Activated CD4-positive, alpha-beta T cell treated with anti-CD3 and anti-CD28 coated beads for 24 hours (primary cell): ENCODE data around the gene IL27RA.
"Not testable (repeated sequence)": the region's sequence is repeated elsewhere in the genome, so short reads cannot be mapped to it uniquely, and the experiment has no call there.

Experiments used
- DNase-seq, 2 donors: peaks; one replicate each; pipeline ENCODE4 v3.0.0-alpha.2; 2020; ENCODE audit warnings: low read depth in 2 of 2

IL27RA gene

DNA sequence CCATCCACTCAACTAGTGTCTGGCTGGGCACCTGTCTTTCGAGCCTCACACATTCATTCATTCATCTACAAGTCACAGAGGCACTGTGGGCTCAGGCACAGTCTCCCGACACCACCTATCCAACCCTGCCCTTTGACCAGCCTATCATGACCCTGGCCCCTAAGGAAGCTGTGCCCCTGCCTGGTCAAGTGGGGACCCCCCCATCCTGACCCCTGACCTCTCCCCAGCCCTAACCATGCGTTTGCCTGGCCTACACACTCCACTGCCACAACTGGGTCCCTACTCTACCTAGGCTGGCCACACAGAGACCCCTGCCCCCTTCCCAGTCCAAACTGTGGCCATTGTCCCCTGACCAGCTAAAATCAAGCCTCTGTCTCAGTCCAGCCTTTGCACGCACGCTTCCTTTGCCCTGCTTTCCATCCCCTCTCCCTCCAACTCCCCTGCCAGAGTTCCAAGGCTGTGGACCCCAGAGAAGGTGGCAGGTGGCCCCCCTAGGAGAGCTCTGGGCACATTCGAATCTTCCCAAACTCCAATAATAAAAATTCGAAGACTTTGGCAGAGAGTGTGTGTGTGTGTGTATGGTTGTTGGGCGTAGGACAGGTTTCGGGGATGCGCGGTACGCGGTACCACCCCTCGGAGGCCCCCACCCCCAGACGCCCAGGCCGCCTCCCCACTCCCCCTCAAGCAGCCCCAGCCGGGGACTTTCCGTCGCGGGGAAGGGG lies 404 bp upstream of the IL27RA start:
- DNase-seq = no peak

- no peak for DNase-seq
These were observed 2.4 kb downstream of the IL27RA start for GRCh38 chr19:14033946-14034345.

- DNase-seq = not testable (repeated sequence)
These were observed 3.6 kb downstream of the IL27RA start for GRCh38 chr19:14035159-14035558.

GRCh38 chr19:14035706-14036105 lies 4.1 kb downstream of the IL27RA start:
- DNase-seq = no peak

- no peak for DNase-seq
These were observed 7.6 kb downstream of the IL27RA start for GRCh38 chr19:14039181-14039580.

GRCh38 chr19:14042659-14043608 lies 11.4 kb downstream of the IL27RA start:
- not testable (repeated sequence) for DNase-seq

DNA sequence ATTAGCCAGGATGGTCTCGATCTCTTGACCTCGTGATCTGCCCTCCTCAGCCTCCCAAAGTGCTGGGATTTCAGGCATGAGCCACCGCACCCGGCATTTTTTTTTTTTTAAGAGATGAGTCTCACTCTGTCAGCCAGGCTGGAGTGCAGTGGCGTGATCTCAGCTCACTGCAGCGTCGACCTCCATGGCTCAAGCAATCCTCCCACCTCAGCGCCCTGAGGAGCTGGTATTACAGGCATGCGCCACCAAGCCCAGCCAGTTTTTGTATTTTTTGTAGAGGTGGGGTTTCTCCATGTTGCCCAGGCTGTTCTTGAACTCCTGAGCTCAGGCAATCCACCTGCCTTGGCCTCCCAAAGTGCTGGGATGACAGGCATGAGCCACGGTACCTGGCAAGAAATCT lies 16.3 kb downstream of the IL27RA start:
- not testable (repeated sequence) for DNase-seq

DNA sequence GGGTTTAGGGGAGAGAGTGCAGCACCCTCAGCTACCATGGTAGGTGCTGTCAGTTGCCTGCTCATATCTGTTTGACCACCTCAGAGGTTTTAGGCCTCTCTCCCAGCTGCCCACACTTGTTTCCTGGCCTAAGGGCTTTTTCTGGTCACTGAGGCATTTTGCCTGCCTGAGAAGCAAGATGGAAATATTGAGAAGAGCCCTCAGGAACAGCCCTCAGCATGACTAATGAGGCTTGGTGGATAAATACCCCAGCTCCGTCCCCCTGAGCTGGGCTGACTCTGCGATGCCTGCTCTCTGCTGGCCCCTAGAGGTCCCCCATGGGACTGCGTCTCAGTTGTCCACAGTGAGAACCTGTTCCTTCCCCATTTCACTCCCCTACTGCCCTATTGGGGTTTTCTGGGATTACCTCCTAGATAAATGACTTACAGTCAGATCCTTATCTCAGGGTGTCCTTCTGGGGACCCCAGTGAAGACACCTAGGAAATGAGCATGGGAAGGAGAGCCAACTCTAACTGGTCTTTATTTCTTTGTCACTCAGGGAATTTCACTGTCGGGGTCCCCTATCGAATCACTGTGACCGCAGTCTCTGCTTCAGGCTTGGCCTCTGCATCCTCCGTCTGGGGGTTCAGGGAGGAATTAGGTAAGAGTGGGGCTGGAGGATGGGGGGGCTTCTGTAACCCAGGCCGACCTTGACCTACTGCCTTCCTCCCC lies 17.0 kb downstream of the IL27RA start:
- DNase-seq = peak; percentile 70 to 72

GRCh38 chr19:14050512-14050911 lies 18.9 kb downstream of the IL27RA start:
- DNase-seq = no peak

DNA sequence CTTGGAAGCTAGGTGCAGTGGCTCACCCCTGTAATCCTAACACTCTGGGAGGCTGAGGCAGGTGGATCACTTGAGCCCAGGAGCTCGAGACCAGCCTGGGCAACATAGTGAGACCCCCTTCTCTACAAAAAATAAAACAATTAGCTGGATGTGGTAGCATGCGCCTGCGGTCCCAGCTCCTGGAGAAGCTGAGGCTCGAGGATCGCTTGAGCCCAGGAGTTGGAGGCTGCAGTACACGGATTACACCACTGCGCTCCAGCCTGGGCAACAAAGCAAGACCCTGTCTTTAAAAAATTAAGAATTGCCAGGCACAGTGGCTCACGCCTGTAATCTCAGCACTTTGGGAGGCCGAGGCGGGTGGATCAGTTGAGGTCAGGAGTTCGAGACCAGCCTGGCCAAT lies 19.4 kb downstream of the IL27RA start:
- not testable (repeated sequence) for DNase-seq

DNA sequence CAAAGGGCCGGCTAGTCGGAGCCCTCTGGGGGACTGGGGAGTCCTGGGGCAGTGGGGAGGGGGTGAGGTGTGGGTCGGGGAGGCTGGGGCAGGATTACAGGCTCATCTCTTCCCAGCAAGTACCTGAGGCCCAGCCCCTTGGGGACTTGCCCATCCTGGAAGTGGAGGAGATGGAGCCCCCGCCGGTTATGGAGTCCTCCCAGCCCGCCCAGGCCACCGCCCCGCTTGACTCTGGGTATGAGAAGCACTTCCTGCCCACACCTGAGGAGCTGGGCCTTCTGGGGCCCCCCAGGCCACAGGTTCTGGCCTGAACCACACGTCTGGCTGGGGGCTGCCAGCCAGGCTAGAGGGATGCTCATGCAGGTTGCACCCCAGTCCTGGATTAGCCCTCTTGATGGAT lies 20.4 kb downstream of the IL27RA start:
- DNase-seq = no peak

GRCh38 chr19:14052470-14052869 lies 20.9 kb downstream of the IL27RA start:
- DNase-seq = no peak

DNA sequence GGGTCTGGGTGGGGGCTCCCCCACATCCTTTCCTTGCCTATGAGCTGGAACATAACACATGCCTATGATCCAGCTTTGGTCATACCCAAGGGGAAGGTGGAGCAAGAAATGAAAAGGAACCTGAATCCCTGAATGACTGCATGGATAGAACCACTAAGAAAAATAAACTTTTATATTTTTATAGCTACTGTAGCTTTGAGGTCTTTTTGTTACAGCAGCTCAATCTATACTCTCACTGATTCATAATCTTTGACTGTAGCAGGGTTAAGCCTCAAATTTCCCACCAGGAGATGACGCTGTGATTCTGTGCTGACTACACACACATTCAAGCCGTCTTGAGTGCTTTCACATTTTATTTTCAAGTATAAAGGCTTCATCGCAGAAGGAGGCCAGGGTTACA lies 21.5 kb downstream of the IL27RA start:
- DNase-seq = no peak

GRCh38 chr19:14053500-14053899 lies 21.9 kb downstream of the IL27RA start:
- no peak for DNase-seq

- DNase-seq = no peak
These were observed 22.5 kb downstream of the IL27RA start for GRCh38 chr19:14054099-14054498.

GRCh38 chr19:14054721-14055120 lies 23.2 kb downstream of the IL27RA start:
- DNase-seq = no peak

GRCh38 chr19:14055396-14055795 lies 23.8 kb downstream of the IL27RA start:
- DNase-seq = no peak

DNA sequence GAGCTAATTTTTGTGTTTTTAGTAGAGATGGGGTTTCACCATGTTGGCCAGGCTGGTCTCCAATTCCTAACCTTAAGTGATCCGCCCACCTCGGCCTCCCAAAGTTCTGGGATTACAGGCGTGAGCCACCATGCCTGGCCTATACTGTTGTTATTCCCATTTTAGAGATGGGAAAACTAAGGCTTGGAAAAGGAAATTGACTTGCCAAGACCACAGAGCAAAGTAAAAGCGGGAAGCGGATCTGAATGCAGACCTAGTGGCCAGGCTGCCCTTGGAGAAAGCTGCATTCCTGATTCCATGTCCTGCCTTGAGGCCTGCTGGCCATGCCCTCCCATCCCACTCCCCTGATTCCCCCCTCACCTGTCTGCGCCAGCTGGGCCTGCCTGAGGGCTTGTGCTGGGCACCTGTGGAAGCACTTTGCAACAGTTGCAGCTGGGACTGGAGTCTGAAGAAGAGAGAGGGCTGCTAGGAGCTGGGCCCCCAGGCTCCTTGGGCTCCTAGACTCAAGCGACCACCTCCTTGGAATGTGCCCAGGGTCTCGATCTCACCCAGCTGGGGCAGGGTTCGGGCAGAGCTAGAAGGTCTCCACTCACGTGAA lies 24.6 kb downstream of the IL27RA start:
- no peak for DNase-seq

DNA sequence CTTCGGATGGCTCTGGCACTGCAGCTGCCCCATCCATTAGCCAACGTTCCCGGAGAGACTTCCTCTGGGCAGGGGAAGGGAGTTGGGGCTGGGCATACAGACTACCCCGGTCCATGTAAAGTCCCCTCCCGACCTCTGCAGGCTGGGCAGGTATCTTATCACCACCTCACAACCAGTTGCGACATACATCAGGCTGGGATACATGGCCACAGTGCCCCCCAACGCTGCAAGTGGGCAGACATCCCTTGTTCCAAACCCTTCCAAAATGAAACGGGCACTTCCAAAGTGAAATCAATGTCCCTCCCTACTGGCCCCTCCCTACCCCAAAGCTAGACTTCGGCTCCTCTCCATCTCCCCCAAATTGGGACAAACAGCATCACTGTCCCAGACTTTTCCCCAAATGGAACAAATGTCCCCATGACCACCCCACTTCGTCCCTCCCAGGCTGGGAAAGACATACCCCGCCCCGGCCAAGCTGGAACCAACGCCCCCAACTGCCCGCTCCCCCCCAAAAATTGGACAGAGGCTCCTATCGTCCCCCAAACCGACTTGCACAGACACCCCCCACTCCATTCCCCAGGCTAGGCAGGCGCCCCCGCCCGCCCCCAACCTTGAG lies 25.3 kb downstream of the IL27RA start:
- no peak for DNase-seq

DNA sequence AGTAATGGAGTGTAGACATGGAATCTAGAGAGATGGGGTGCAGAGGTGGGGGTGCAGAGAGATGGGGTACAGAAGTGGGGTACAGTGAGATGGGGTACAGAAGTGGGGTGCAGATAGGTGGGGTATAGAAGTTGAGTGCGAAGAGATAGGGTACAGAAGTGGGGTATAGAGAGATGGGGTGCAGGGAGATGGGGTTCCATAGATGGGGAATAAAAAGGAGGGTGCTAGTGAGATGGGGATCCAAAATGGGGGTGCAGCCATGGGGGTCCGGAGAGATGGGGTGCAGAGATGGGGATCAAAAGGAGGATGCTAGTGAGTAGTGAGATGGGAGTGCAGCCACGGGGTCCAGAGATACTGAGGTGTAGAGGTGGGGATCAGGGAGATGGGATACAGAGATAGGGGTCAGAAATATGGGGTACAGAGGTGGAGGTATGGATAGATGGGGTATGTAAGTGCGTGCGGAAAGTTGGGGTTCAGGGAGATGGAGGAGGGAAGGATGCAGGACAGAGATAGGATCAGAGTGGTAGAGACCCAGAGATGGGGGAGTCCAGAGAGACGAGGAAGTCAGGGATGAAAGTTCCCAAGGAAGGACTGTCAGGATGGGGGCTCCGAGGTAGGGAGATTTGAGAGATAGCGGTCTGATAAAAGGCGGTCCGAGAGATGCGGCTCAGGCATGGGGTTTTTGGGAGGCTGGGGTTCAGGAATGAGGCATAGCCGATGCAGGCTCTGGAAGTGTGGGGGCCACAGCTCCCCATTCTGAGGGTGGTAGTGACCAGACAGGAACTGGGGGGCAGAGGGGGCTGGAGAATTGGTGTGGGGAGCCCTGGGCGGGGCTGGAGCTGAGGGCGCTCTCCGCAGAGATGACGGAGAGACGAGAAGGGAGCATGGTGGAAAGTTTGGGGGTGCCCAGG lies 26.9 kb downstream of the IL27RA start:
- DNase-seq = no peak
